Activated CD8-positive, alpha-beta T cell treated with anti-CD3 and anti-CD28 coated beads, Interleukin-2, amount 10 ng/mL, durations not matched to agents 7 days and 5 days (primary cell): ENCODE measurements around the gene NUP153. TPM values are rescaled to one million over a fixed set of nuclear protein-coding genes. Genes with fewer than 3 reads are reported as not detected.
A peak's percentile ranks its signal among the peaks of the same experiment; 100 is the strongest.
"Not testable (repeated sequence)": the region's sequence is repeated elsewhere in the genome, so short reads cannot be mapped to it uniquely, and the experiment has no call there.

Experiments used
- ATAC-seq: fragments of 150-1000 bp; cut with Tn5 transposase; one replicate; pipeline ENCODE4 v1.10.0; 2021; ENCODE audit warnings: moderate library complexity
- CTCF ChIA-PET: fragments of 350-600 bp; sonication (Branson Sonifier 250); formaldehyde crosslinking; loops from one replicate; lab custom pipeline; 2021; ENCODE audit warnings: antibody characterized with exemption; lab: Charles Lee
- POLR2A ChIA-PET: fragments of 350-600 bp; sonication (Branson Sonifier 250); formaldehyde crosslinking; loops from one replicate; lab custom pipeline; 2021; ENCODE audit warnings: antibody characterized with exemption; lab: Charles Lee
- DNase-seq: peaks from one replicate; pipeline ENCODE4 v3.0.0-alpha.2; 2020
- H3K27ac Mint-ChIP-seq: one replicate; pipeline ENCODE4 v1.8.0; 2021; ENCODE audit warnings: mild to moderate bottlenecking, mixed read lengths
- H3K27me3 Mint-ChIP-seq: one replicate; pipeline ENCODE4 v1.8.0; 2021; ENCODE audit warnings: low read depth, mixed read lengths
- H3K36me3 Mint-ChIP-seq: one replicate; pipeline ENCODE4 v1.8.0; 2021; ENCODE audit warnings: low read depth, mixed read lengths
- H3K4me1 Mint-ChIP-seq: one replicate; pipeline ENCODE4 v1.8.0; 2021; ENCODE audit warnings: low read depth, mixed read lengths
- H3K4me3 Mint-ChIP-seq: one replicate; pipeline ENCODE4 v1.8.0; 2021; ENCODE audit warnings: mild to moderate bottlenecking, mixed read lengths
- H3K9me3 Mint-ChIP-seq: one replicate; pipeline ENCODE4 v1.8.0; 2022; ENCODE audit warnings: mixed read lengths; ENCODE audit not compliant: insufficient read depth
- total RNA-seq, 2 experiments: library from RNA; stranded (reverse); gene quantifications; one replicate each; pipeline ENCODE4 v1.2.3, GENCODE V29; 2021

Gene NUP153
- total RNA-seq, 2 experiments from 2014 or later = 72.2 to 73.6 TPM

GRCh38 chr6:17583811-17584210 is 122.9 kb downstream of the NUP153 start:
- POLR2A ChIA-PET = interaction anchor here (0.6 kb wide), 2 partner anchors 16 to 253 kb away, joined by 3 read pairs; partner anchors contain the start of gene FAM8A1
- Mint-ChIP-seq H3K4me1 (peaks cover 7% of the 10 kb centered on the region), H3K27me3 (peaks cover 10% of the 10 kb centered on the region), H3K9me3 (no peaks in the 10 kb centered on the region), H3K36me3 (no peaks in the 10 kb centered on the region), H3K4me3 (no peak overlapping the region), H3K27ac (no peak overlapping the region)
- ATAC-seq = no peak
- no peak for DNase-seq
- CTCF ChIA-PET = interaction anchor here (0.6 to 2.0 kb wide), 16 partner anchors 8 to 449 kb away, joined by 3 to 13 read pairs (median 4); no protein-coding TSS in a partner anchor

GRCh38 chr6:17581282-17581681 is 125.4 kb downstream of the NUP153 start:
- CTCF ChIA-PET = interaction anchor here (0.7 to 2.0 kb wide), 4 partner anchors 223 to 425 kb away, joined by 3 to 5 read pairs (median 4); no protein-coding TSS in a partner anchor
- ATAC-seq, H3K36me3 Mint-ChIP-seq, H3K27ac Mint-ChIP-seq, POLR2A ChIA-PET, DNase-seq, H3K4me1 Mint-ChIP-seq, H3K9me3 Mint-ChIP-seq: not testable (repeated sequence)
- Mint-ChIP-seq H3K4me3 (peak overlapping the region; percentile 10), H3K27me3 (peaks cover 17% of the 10 kb centered on the region)

GRCh38 chr6:17580518-17581048 is 126.1 kb downstream of the NUP153 start:
- peak; percentile 80 for ATAC-seq
- ChIA-PET CTCF (interaction anchor here (0.7 to 2.0 kb wide), 4 partner anchors 224 to 424 kb away, joined by 3 to 5 read pairs (median 4); no protein-coding TSS in a partner anchor), POLR2A (no interaction called here)
- Mint-ChIP-seq H3K9me3 (no peaks in the 10 kb centered on the region), H3K36me3 (no peaks in the 10 kb centered on the region), H3K4me3 (peak overlapping the region; percentile 37), H3K27ac (no peak overlapping the region), H3K4me1 (peaks cover 7% of the 10 kb centered on the region), H3K27me3 (peaks cover 17% of the 10 kb centered on the region)
- peak; percentile 33 for DNase-seq

GRCh38 chr6:17577059-17577458 is 129.7 kb downstream of the NUP153 start:
- ATAC-seq = no peak
- Mint-ChIP-seq H3K27me3 (peaks cover 17% of the 10 kb centered on the region), H3K4me1 (peaks cover 3% of the 10 kb centered on the region), H3K4me3 (no peak overlapping the region), H3K27ac (no peak overlapping the region), H3K9me3 (no peaks in the 10 kb centered on the region), H3K36me3 (no peaks in the 10 kb centered on the region)
- ChIA-PET CTCF (no interaction called here), POLR2A (no interaction called here)
- no peak for DNase-seq

GRCh38 chr6:17574866-17575560 is 131.7 kb downstream of the NUP153 start:
- no peaks in the 10 kb centered on the region for H3K36me3 Mint-ChIP-seq
- DNase-seq (no peak), ATAC-seq (no peak)
- no peak overlapping the region for H3K4me3 Mint-ChIP-seq
- no peak overlapping the region for H3K27ac Mint-ChIP-seq
- H3K4me1 Mint-ChIP-seq = no peaks in the 10 kb centered on the region
- H3K9me3 Mint-ChIP-seq = no peaks in the 10 kb centered on the region
- ChIA-PET CTCF (interaction anchor here (1.1 kb wide), 1 partner anchor 9 kb away, joined by 3 read pairs; no protein-coding TSS in a partner anchor), POLR2A (no interaction called here)
- peaks cover 12% of the 10 kb centered on the region for H3K27me3 Mint-ChIP-seq

GRCh38 chr6:17565399-17565798 is 141.3 kb downstream of the NUP153 start:
- POLR2A ChIA-PET = no interaction called here
- ATAC-seq (no peak), DNase-seq (no peak)
- peaks cover 28% of the 10 kb centered on the region for H3K9me3 Mint-ChIP-seq
- no peak overlapping the region for H3K27ac Mint-ChIP-seq
- peaks cover 2% of the 10 kb centered on the region for H3K27me3 Mint-ChIP-seq
- CTCF ChIA-PET = no interaction called here
- no peaks in the 10 kb centered on the region for H3K36me3 Mint-ChIP-seq
- no peaks in the 10 kb centered on the region for H3K4me1 Mint-ChIP-seq
- no peak overlapping the region for H3K4me3 Mint-ChIP-seq

Other genes with a start within 250 kb of the NUP153 start
- 1 to 10 TPM; 6.2 TPM for gene FAM8A1, start 106.6 kb downstream of the NUP153 start, total RNA-seq